Suprapubic skin (tissue), 4 donors: Measurements from ENCODE around the gene PRKAG2. TPM values are rescaled to one million over a fixed set of nuclear protein-coding genes. Genes with fewer than 3 reads are reported as not detected.

Experiments used
- DNase-seq, 2 donors: peaks; one replicate each; pipeline ENCODE4 v3.0.0-alpha.2; 2019; ENCODE audit warnings: low spot score in 2 of 2
- H3K27ac ChIP-seq: fragments of 200-600 bp; sonication (generic); one replicate; pipeline ENCODE4 v1.5.1; 2019
- H3K27me3 ChIP-seq: fragments of 200-600 bp; sonication (generic); one replicate; pipeline ENCODE4 v1.5.1; 2019
- H3K36me3 ChIP-seq: fragments of 200-600 bp; sonication (generic); one replicate; pipeline ENCODE4 v1.5.1; 2019
- H3K4me1 ChIP-seq: fragments of 200-600 bp; sonication (generic); one replicate; pipeline ENCODE4 v1.5.1; 2019
- H3K4me3 ChIP-seq: fragments of 200-600 bp; sonication (generic); one replicate; pipeline ENCODE4 v1.5.1; 2019; ENCODE audit warnings: mild to moderate bottlenecking
- H3K9me3 ChIP-seq: fragments of 200-600 bp; sonication (generic); one replicate; pipeline ENCODE4 v1.5.1; 2019
- CTCF ChIP-seq, 2 donors: fragments of 200-600 bp in 1 of 2; fragments of 450-650 bp in 1 of 2; sonication (generic) in 1 of 2; IDR thresholded peaks; one replicate each; pipeline ENCODE4 v1.5.1; 2016 to 2019; ENCODE audit warnings: antibody characterized with exemption in 2 of 2, mild to moderate bottlenecking in 1 of 2, moderate library complexity in 1 of 2
- EP300 ChIP-seq: sonication (generic); formaldehyde crosslinking; IDR thresholded peaks from one replicate; pipeline ENCODE4 v1.6.1; 2017; ENCODE audit warnings: antibody characterized with exemption
- POLR2A ChIP-seq, 2 donors: fragments of 450-650 bp; IDR thresholded peaks; one replicate each; pipeline ENCODE4 v1.6.1; 2017; ENCODE audit warnings: antibody characterized with exemption in 2 of 2, mild to moderate bottlenecking in 2 of 2, moderate library complexity in 2 of 2
- POLR2AphosphoS5 ChIP-seq, 3 donors: sonication (generic); formaldehyde crosslinking; IDR thresholded peaks; one replicate each; pipeline ENCODE4 v1.6.1; 2017; ENCODE audit warnings: antibody characterized with exemption in 3 of 3
- WGBS: methylation state at CpG from one replicate; pipeline ENCODE4 v1.1.5; 2018; 5-methylcytosine and 5-hydroxymethylcytosine counted together
- total RNA-seq, 4 donors: library from RNA; depleted of rRNA; stranded (reverse); fragments of >200 nt; gene quantifications; one replicate each; pipeline ENCODE4 v1.1.0, GENCODE V29; 2016

The PRKAG2 gene
- total RNA-seq, 4 donors from 2014 or later = 16.5 to 40.0 (median 17.3) TPM

DNA sequence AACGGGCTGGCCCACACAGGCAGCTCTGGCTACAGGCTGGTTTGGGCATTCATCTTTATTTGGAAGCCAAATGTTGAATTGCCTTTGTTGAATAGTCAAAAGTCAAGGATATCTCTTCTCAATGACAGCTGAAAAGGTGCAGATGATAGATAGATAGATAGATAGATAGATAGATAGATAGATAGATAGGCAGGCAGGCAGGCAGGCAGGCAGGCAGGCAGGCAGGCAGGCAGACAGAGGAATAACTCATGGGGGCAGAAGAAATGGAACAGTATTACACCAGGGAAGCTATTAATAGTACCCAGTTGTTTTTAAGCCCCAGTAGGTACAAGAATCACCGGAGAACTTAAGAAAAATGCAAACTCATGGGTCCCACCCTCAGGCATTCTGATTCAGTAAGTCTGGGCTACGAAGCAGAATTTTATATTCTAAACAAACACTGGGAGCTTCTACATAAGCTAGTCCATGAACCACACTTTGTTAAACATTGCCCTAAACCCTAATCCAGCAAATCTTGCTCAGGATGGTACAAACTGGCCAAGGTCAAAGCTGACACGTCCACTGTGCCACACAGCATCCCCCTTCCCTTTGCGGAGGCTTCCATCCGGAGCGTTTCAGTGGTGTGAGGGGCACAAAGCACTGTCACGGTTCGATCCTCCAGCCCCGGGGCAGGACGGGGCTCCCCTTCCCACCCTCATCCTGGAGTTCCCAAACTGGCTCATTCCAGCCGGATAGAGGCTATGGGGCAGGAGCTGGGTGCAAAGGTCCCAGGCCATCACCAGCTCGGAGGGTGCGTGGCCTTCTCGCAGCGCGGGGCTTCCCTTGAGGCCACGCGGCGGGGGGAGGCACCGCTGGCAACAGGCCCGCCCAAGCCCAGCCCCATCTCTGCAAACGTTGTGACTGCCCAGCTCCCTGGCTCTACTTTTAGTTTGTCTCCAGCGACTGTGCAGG, 6.7 kb downstream of the PRKAG2 start:
- Histone ChIP-seq H3K27ac (no peak overlapping the region), H3K9me3 (no peaks in the 10 kb centered on the region), H3K4me3 (no peak overlapping the region), H3K4me1 (peaks cover 48% of the 10 kb centered on the region), H3K36me3 (no peaks in the 10 kb centered on the region), H3K27me3 (no peaks in the 10 kb centered on the region)
- 79% methylated on average over 14 of the region's 24 CpGs for WGBS
- DNase-seq = no peak
- no peak for TF ChIP-seq POLR2AphosphoS5 (IDR thresholded peaks at IDR 0.05)
- no peak for TF ChIP-seq POLR2A (IDR thresholded peaks at IDR 0.05)
- no peak for TF ChIP-seq CTCF (IDR thresholded peaks at IDR 0.05)
- no peak for TF ChIP-seq EP300

DNA sequence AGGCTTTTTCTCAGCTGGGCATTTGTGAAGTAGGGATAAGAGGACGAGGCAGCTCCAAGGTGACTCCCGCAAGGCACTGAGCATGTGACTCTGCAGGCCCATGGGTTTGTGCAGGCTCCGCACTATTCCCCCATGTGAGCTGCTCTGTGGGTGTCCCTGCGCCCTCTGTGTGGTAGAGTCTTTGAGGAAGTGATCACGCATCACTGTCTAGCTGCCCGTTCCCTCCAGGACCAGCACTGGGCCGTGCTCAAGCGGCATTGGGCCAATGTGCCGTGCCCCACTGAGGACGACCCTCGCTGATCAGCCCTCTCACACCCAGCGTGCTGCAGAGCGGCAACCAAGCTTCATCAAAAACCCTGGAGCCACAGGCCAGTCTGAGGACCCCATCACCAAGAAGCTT, 7.5 kb downstream of the PRKAG2 start:
- H3K4me3 ChIP-seq = no peak overlapping the region
- WGBS = no CpG with 5 or more reads among the region's 13 CpGs
- TF ChIP-seq CTCF (IDR thresholded peaks at IDR 0.05) = no peak
- TF ChIP-seq POLR2AphosphoS5 (IDR thresholded peaks at IDR 0.05) = no peak
- no peak for TF ChIP-seq EP300
- no peak for TF ChIP-seq POLR2A (IDR thresholded peaks at IDR 0.05)
- no peaks in the 10 kb centered on the region for H3K27me3 ChIP-seq
- peaks cover 42% of the 10 kb centered on the region for H3K4me1 ChIP-seq
- H3K36me3 ChIP-seq = no peaks in the 10 kb centered on the region
- no peaks in the 10 kb centered on the region for H3K9me3 ChIP-seq
- no peak for DNase-seq
- no peak overlapping the region for H3K27ac ChIP-seq

DNA sequence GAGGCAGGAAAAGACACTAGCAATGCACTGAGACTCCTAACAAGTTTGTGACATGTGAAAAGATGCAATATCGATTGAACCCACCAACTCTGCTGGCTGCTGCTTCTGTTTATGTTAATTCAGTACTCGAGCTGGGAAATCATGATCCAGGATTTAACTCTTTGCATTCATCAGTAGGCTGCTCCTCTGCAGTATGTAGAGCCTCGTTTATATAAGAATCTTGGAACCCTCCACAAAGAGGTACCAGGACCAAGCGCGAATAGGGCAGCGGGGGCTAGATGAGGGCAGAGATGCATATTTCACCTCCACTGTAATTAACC, 7.8 kb downstream of the PRKAG2 start:
- Histone ChIP-seq H3K27me3 (no peaks in the 10 kb centered on the region), H3K4me1 (peaks cover 46% of the 10 kb centered on the region), H3K27ac (no peak overlapping the region), H3K36me3 (no peaks in the 10 kb centered on the region), H3K4me3 (no peak overlapping the region), H3K9me3 (no peaks in the 10 kb centered on the region)
- WGBS = 53% methylated on average over 6 of the region's 6 CpGs
- DNase-seq = no peak
- no peak for TF ChIP-seq EP300
- no peak for TF ChIP-seq CTCF (IDR thresholded peaks at IDR 0.05)
- no peak for TF ChIP-seq POLR2A (IDR thresholded peaks at IDR 0.05)
- no peak for TF ChIP-seq POLR2AphosphoS5 (IDR thresholded peaks at IDR 0.05)

DNA sequence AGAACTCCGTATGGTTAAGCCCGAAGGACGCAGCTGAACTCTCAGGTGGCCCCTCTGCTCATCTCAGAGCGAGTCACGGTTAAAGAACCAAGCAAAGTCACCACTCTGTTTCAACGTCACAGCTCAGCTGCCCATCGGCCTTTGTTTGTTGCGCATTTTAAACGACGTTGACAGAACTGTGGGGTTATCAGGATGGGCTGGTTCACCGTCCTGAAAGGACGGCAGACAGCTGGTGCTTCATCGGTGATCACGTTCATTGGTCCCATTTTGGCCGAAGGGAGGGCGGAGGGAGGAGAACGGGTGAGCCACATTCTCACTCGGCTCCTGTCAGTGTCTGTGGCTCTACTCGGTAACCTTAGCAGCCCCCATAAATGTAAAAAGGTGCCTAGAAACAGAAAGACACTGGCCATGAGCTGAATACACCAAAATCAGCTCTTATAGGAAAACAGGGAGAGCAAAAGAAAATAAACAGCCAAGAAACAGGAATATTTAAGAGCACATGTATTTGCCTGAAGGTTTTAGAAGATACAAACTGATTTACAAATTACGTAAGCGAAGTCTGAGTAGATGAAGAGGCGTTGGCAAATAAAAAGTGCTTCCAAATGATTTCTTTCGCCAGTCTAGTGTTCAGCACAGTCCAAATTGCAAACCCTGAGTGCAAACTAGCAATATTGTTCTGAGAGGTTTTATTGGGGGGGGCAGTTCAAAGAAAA, 8.4 kb downstream of the PRKAG2 start:
- no peaks in the 10 kb centered on the region for H3K9me3 ChIP-seq
- H3K27ac ChIP-seq = peak overlapping the region; percentile 48
- no peak for DNase-seq
- no peak for TF ChIP-seq POLR2A (IDR thresholded peaks at IDR 0.05)
- no peak for TF ChIP-seq CTCF (IDR thresholded peaks at IDR 0.05)
- TF ChIP-seq POLR2AphosphoS5 (IDR thresholded peaks at IDR 0.05) = no peak
- TF ChIP-seq EP300 = no peak
- no peak overlapping the region for H3K4me3 ChIP-seq
- H3K36me3 ChIP-seq = no peaks in the 10 kb centered on the region
- H3K4me1 ChIP-seq = peaks cover 46% of the 10 kb centered on the region
- WGBS = 66% methylated on average over 23 of the region's 23 CpGs
- no peaks in the 10 kb centered on the region for H3K27me3 ChIP-seq

DNA sequence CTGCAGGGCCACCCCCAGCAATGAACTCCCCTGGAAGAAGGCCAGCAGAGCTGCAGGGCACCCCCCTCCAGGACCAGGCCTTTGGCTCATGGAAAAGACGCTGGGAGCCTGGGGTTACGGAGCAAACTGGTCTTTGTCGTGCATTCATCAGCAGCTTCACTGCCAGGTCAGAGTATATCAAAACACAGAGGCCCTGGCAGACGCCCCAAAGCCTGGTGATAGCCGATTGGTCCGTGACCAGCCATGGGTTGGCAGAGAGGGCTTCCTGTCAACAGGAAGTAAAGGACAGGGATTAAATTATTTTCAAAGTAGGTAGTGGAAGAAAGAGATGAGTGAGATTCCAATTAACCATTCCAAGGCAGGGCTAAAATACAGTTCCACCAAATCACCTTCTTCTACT, 9.0 kb downstream of the PRKAG2 start:
- Histone ChIP-seq H3K36me3 (no peaks in the 10 kb centered on the region), H3K9me3 (no peaks in the 10 kb centered on the region), H3K4me3 (no peak overlapping the region), H3K27ac (no peak overlapping the region), H3K4me1 (peaks cover 40% of the 10 kb centered on the region), H3K27me3 (no peaks in the 10 kb centered on the region)
- no peak for DNase-seq
- TF ChIP-seq POLR2AphosphoS5 (IDR thresholded peaks at IDR 0.05) = no peak
- WGBS = 43% methylated on average over 6 of the region's 6 CpGs
